ENCODE results near the gene POU2F2.

Gene POU2F2

GRCh38 chr19:42132030-42132628 is at the start of gene POU2F2:
POU2F2 (minus strand) TSS chr19:42132446; CDS start chr19:42132411, 35 bp downstream.
- peak; percentile 65 for DNase-seq (ENCODE audit: low read depth)

- DNase-seq (ENCODE audit: low read depth): no peak
Observed at GRCh38 chr19:42178791-42179674, 46.8 kb upstream of the POU2F2 start.

GRCh38 chr19:42177686-42178019 is 45.4 kb upstream of the POU2F2 start:
- DNase-seq (ENCODE audit: low read depth): no peak

- DNase-seq (ENCODE audit: low read depth): peak; percentile 48
Observed at GRCh38 chr19:42176990-42177685, 44.9 kb upstream of the POU2F2 start.

GRCh38 chr19:42176649-42176989 is 44.4 kb upstream of the POU2F2 start:
- no peak for DNase-seq (ENCODE audit: low read depth)

- no peak for DNase-seq (ENCODE audit: low read depth)
Observed at GRCh38 chr19:42175952-42176648, 43.9 kb upstream of the POU2F2 start.

GRCh38 chr19:42174958-42175734 is 42.9 kb upstream of the POU2F2 start:
- DNase-seq (ENCODE audit: low read depth): no peak

- no peak for DNase-seq (ENCODE audit: low read depth)
Observed at GRCh38 chr19:42174188-42174587, 41.9 kb upstream of the POU2F2 start.

- DNase-seq (ENCODE audit: low read depth): no peak
Observed at GRCh38 chr19:42173695-42174094, 41.4 kb upstream of the POU2F2 start.

- no peak for DNase-seq (ENCODE audit: low read depth)
Observed at GRCh38 chr19:42172261-42172660, 40.0 kb upstream of the POU2F2 start.

- DNase-seq (ENCODE audit: low read depth): no peak
Observed at GRCh38 chr19:42170715-42171114, 38.5 kb upstream of the POU2F2 start.

GRCh38 chr19:42169486-42170413 is 37.5 kb upstream of the POU2F2 start:
- DNase-seq (ENCODE audit: low read depth): no peak

GRCh38 chr19:42168206-42168605 is 36.0 kb upstream of the POU2F2 start:
- no peak for DNase-seq (ENCODE audit: low read depth)

- DNase-seq (ENCODE audit: low read depth): no peak
Observed at GRCh38 chr19:42166316-42166715, 34.1 kb upstream of the POU2F2 start.

GRCh38 chr19:42165146-42165545 is 32.9 kb upstream of the POU2F2 start:
- DNase-seq (ENCODE audit: low read depth): no peak

- no peak for DNase-seq (ENCODE audit: low read depth)
Observed at GRCh38 chr19:42161616-42162263, 29.5 kb upstream of the POU2F2 start.

GRCh38 chr19:42159942-42160341 is 27.7 kb upstream of the POU2F2 start:
- DNase-seq (ENCODE audit: low read depth): no peak

GRCh38 chr19:42158926-42159325 is 26.7 kb upstream of the POU2F2 start:
- no peak for DNase-seq (ENCODE audit: low read depth)

GRCh38 chr19:42156571-42156970 is 24.3 kb upstream of the POU2F2 start:
- DNase-seq (ENCODE audit: low read depth): no peak

- no peak for DNase-seq (ENCODE audit: low read depth)
Observed at GRCh38 chr19:42155796-42156195, 23.6 kb upstream of the POU2F2 start.

Data from stimulated activated CD8-positive, alpha-beta memory T cell treated with anti-CD3 and anti-CD28 coated beads, Interleukin-15, amount 100 ng/mL, for 24 hours (primary cell).